HepG2 (cell line): ENCODE results near the gene TMBIM4. TPM values are rescaled to one million over a fixed set of nuclear protein-coding genes. Genes with fewer than 3 reads are reported as not detected.

Experiments used
- ATAC-seq: fragments of 200-7000 bp; cut with Tn5 transposase; 3 replicates; pipeline ENCODE4 v1.9.1; 2020; ENCODE audit warnings: mild to moderate bottlenecking, moderate library complexity
- BruUV-seq: library from RNA; stranded (reverse); fragments of 400-500 nt; replicated peaks from 2 replicates; lab custom pipeline; 2021; lab: Mats Ljungman, UMichigan
- CTCF ChIA-PET: fragments of 300-600 bp; formaldehyde crosslinking; extraction: SDS; loops from one replicate; lab custom pipeline; 2021; ENCODE audit warnings: low total read pairs, inconsistent platforms, low intra/inter-chr PET ratio; lab: Yijun Ruan, JAX
- POLR2A ChIA-PET: fragments of 350-600 bp; sonication (Branson Sonifier 250); formaldehyde crosslinking; loops from one replicate; lab custom pipeline; 2020; ENCODE audit warnings: antibody characterized with exemption, inconsistent platforms; lab: Yijun Ruan, JAX
- DNase-seq: peaks from one replicate; pipeline ENCODE4 v3.0.0-alpha.2; 2015; ENCODE audit warnings: low spot score
- FAIRE-seq: peaks from 3 replicates; lab custom pipeline; 2011; peaks lifted over from hg19 to GRCh38; lab: Jason Lieb, UNC
- H2AFZ ChIP-seq: one replicate; pipeline ENCODE4 v1.6.1; 2011; ENCODE audit warnings: low read length, inconsistent platforms
- H3K27ac ChIP-seq: fragments of 300-600 bp; 3 replicates; pipeline ENCODE4 v1.8.0; 2011; ENCODE audit warnings: mixed run types, mild to moderate bottlenecking, mixed read lengths, low read length, inconsistent platforms; ENCODE audit not compliant: insufficient read depth; ENCODE audit errors: extremely low read length
- H3K27me3 ChIP-seq, 2 experiments: fragments of 200-600 bp in 1 of 2; 2 replicates in 1 of 2; 3 replicates in 1 of 2; pipeline versions ENCODE4 v1.6.0 to v1.8.0; 2011; ENCODE audit warnings: low read length in 2 of 2, mild to moderate bottlenecking in 2 of 2, moderate library complexity in 2 of 2, inconsistent platforms in 1 of 2; ENCODE audit not compliant: insufficient read depth in 2 of 2, control insufficient read depth in 1 of 2
- H3K36me3 ChIP-seq, 2 experiments: fragments of 200-600 bp in 1 of 2; replicated peaks in 1 of 2; 2 replicates in 1 of 2; 3 replicates in 1 of 2; pipeline versions ENCODE4 v1.5.1 to v1.8.0; 2011; ENCODE audit warnings: low read length in 2 of 2, inconsistent platforms in 1 of 2; ENCODE audit not compliant: insufficient read depth in 2 of 2, control insufficient read depth in 1 of 2
- H3K4me1 ChIP-seq: 2 replicates; pipeline ENCODE4 v1.5.1; 2012; ENCODE audit warnings: low read length, inconsistent platforms; ENCODE audit not compliant: insufficient read depth
- H3K4me2 ChIP-seq: 2 replicates; pipeline ENCODE4 v1.6.0; 2011; ENCODE audit warnings: low read depth, low read length, inconsistent platforms
- H3K4me3 ChIP-seq, 3 experiments: fragments of 200-600 bp in 1 of 3; sonication (generic), shearing (Covaris generic) in 1 of 3; replicated peaks in 1 of 3; 2 replicates each; pipeline ENCODE4 v1.5.1; 2011 to 2016; ENCODE audit warnings: low read length in 3 of 3, inconsistent platforms in 2 of 3, low read depth in 2 of 3, mild to moderate bottlenecking in 2 of 3, control low read depth in 1 of 3, mixed read lengths in 1 of 3; ENCODE audit not compliant: insufficient read depth in 1 of 3
- H3K79me2 ChIP-seq: one replicate; pipeline ENCODE4 v1.6.1; 2011; ENCODE audit warnings: low read length, inconsistent platforms; ENCODE audit not compliant: insufficient read depth
- H3K9ac ChIP-seq: 2 replicates; pipeline ENCODE4 v1.6.0; 2011; ENCODE audit warnings: mild to moderate bottlenecking, low read depth, low read length, inconsistent platforms; ENCODE audit not compliant: insufficient read depth
- H3K9me3 ChIP-seq: 2 replicates; pipeline ENCODE4 v1.5.1; 2012; ENCODE audit warnings: mild to moderate bottlenecking, low read length
- H4K20me1 ChIP-seq: 2 replicates; pipeline ENCODE4 v1.6.0; 2011; ENCODE audit warnings: inconsistent platforms, mild to moderate bottlenecking, low read length, moderate library complexity; ENCODE audit not compliant: insufficient read depth
- NFYB ChIP-seq: sonication (generic); formaldehyde crosslinking; IDR thresholded peaks from 2 replicates; pipeline ENCODE4 v1.4.0; 2020; ENCODE audit warnings: missing genetic modification reagents
- ZNF33B ChIP-seq: sonication (generic); formaldehyde crosslinking; IDR thresholded peaks from 2 replicates; pipeline ENCODE4 v1.5.1; 2020; ENCODE audit warnings: mild to moderate bottlenecking, missing genetic modification reagents
- ZNF383 ChIP-seq: sonication (generic); formaldehyde crosslinking; IDR thresholded peaks from 2 replicates; pipeline ENCODE4 v1.4.0; 2020; ENCODE audit warnings: missing genetic modification reagents, mild to moderate bottlenecking, borderline replicate concordance
- ZNF543 ChIP-seq: sonication (generic); formaldehyde crosslinking; IDR thresholded peaks from 2 replicates; pipeline ENCODE4 v1.4.0; 2020; ENCODE audit warnings: mild to moderate bottlenecking, missing genetic modification reagents
- WGBS: methylation state at CpG from one replicate; pipeline ENCODE4 v1.1.6; 2017; ENCODE audit warnings: low lambda C conversion rate; 5-methylcytosine and 5-hydroxymethylcytosine counted together
- in situ Hi-C: cut with HindIII; loops from 2 replicates; pipeline ENCODE4 v1.10.0; 2017; ENCODE audit warnings: low pct_unique_long_range_greater_than_20kb; ENCODE audit not compliant: extremely low pct_ligation_motif_present
- intact Hi-C: fragments of 100-400 bp; cut with micrococcal nuclease; formaldehyde crosslinking; loops from one replicate; pipeline ENCODE4 v1.10.0; 2022; ENCODE audit not compliant: unreplicated experiment
- polyA plus RNA-seq, 8 experiments: library from polyadenylated mRNA; depleted of rRNA in 3 of 8; stranded (reverse) in 7 of 8; unstranded in 1 of 8; fragments of >200 nt; fragmentation: Illumina TruSeq in 4 of 8; extraction: Trizol in 4 of 8; gene quantifications; 2 replicates each; pipeline versions ENCODE4 v1.2.1 to v1.2.3, GENCODE V29; 2011 to 2016; ENCODE audit warnings: low read depth in 4 of 8, missing spikeins in 1 of 8, mixed read lengths in 1 of 8; ENCODE audit not compliant: insufficient read depth in 1 of 8
- total RNA-seq, 5 experiments: library from RNA; depleted of rRNA; stranded (reverse); fragments of >200 nt; fragmentation: Illumina TruSeq; extraction: Trizol; gene quantifications; 2 replicates each; pipeline ENCODE4 v1.2.3, GENCODE V29; 2016; ENCODE audit warnings: low read depth in 1 of 5
- TF ChIP-seq, protein P1 (sequence below): sonication (generic); formaldehyde crosslinking; IDR thresholded peaks from 2 replicates; pipeline ENCODE4 v1.4.0; 2020; ENCODE audit warnings: mild to moderate bottlenecking, missing genetic modification reagents

Gene TMBIM4
- total and polyA plus RNA-seq, 2 of the 13 experiments (the other 11 are each of a cell fraction or from before 2014, with no cell fraction given), result 60.5 to 67.7 TPM

- intact Hi-C loops, result no loop called here
Measured at GRCh38 chr12:66119870-66120241, 49.9 kb downstream of the TMBIM4 start.

DNA sequence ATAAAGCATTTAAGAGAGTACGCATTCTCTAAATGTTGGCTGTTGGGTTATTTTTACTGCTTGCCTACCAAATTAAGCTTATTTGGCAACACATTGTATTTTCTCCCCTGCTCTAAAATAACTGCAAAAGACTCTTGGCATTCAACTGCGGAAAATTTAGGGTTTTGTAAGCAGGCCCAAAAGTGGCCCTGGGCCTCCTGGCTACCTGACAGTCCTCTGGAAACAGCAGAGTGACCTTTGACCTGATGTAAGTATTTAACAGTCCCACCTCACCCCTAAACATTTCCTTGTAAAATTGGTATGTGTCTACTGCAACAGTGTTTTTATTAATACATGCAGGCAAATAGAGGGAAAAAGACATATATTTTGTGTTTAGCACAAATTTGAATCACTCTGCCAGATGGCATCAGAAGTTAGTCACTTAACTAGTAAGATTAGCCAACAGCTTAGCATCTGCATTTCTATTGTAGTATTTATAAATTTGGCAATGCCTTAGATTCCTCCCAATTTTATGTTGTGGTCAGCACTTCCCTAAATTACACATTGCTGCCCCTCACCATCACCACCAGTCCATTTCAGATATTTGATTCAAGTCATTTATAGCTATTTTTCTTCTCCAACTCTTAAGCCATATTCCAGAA is 50.4 kb downstream of the TMBIM4 start:
- 92% methylated on average over 2 of the region's 2 CpGs for WGBS
- FAIRE-seq, result no peak
- H3K4me3 ChIP-seq, result no peak overlapping the region
- ChIA-PET POLR2A (no interaction called here), CTCF (no interaction called here)
- no peaks in the 10 kb centered on the region for H4K20me1 ChIP-seq
- BruUV-seq, result no TSS peak
- in situ Hi-C loops, result loop anchor here (25.0 kb wide), 2 partner anchors 507 to 1232 kb away; no protein-coding TSS in a partner anchor
- peaks cover 2 to 17% of the 10 kb centered on the region in 2 experiments; a peak in 4 of 5 replicates for H3K36me3 ChIP-seq
- no peak overlapping the region for H3K4me2 ChIP-seq
- no peaks in the 10 kb centered on the region for H3K4me1 ChIP-seq
- H2AFZ ChIP-seq, result no peak overlapping the region
- no peak for DNase-seq
- H3K79me2 ChIP-seq, result no peaks in the 10 kb centered on the region
- H3K9me3 ChIP-seq, result no peaks in the 10 kb centered on the region
- intact Hi-C loops, result no loop called here
- H3K9ac ChIP-seq, result no peak overlapping the region
- TF ChIP-seq, protein P1, sequence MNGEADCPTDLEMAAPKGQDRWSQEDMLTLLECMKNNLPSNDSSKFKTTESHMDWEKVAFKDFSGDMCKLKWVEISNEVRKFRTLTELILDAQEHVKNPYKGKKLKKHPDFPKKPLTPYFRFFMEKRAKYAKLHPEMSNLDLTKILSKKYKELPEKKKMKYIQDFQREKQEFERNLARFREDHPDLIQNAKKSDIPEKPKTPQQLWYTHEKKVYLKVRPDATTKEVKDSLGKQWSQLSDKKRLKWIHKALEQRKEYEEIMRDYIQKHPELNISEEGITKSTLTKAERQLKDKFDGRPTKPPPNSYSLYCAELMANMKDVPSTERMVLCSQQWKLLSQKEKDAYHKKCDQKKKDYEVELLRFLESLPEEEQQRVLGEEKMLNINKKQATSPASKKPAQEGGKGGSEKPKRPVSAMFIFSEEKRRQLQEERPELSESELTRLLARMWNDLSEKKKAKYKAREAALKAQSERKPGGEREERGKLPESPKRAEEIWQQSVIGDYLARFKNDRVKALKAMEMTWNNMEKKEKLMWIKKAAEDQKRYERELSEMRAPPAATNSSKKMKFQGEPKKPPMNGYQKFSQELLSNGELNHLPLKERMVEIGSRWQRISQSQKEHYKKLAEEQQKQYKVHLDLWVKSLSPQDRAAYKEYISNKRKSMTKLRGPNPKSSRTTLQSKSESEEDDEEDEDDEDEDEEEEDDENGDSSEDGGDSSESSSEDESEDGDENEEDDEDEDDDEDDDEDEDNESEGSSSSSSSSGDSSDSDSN (CRISPR knock-in tag), result no peak
- TF ChIP-seq ZNF543 (CRISPR knock-in tag), result no peak
- H3K27ac ChIP-seq, result no peak overlapping the region
- ATAC-seq, result no peak
- H3K27me3 ChIP-seq, result no peaks in the 10 kb centered on the region

More at GRCh38 chr12:66119870-66120241, 49.9 kb downstream of the TMBIM4 start:
- 100% methylated on average over 1 of the region's 1 CpG for WGBS
- H3K27me3 ChIP-seq, result no peaks in the 10 kb centered on the region
- H2AFZ ChIP-seq, result no peak overlapping the region
- H3K4me3 ChIP-seq, result no peak overlapping the region
- ChIA-PET POLR2A (interaction anchor here (1.1 kb wide), 1 partner anchor 49 kb away, joined by 3 read pairs; the partner anchor contains the start of gene TMBIM4), CTCF (no interaction called here)
- H4K20me1 ChIP-seq, result no peaks in the 10 kb centered on the region
- TF ChIP-seq NFYB (CRISPR knock-in tag), result no peak
- no peak for TF ChIP-seq ZNF383 (CRISPR knock-in tag)
- no peak for TF ChIP-seq ZNF33B
- no peaks in the 10 kb centered on the region for H3K79me2 ChIP-seq
- ATAC-seq, result no peak
- H3K27ac ChIP-seq, result no peak overlapping the region
- no peaks in the 10 kb centered on the region for H3K4me1 ChIP-seq
- in situ Hi-C loops, result loop anchor here (25.0 kb wide), 2 partner anchors 508 to 1233 kb away; no protein-coding TSS in a partner anchor
- no peak overlapping the region for H3K9ac ChIP-seq
- no peaks in the 10 kb centered on the region for H3K9me3 ChIP-seq
- no peak overlapping the region for H3K4me2 ChIP-seq
- no peak for FAIRE-seq
- DNase-seq, result no peak
- H3K36me3 ChIP-seq, result peaks cover 5 to 22% of the 10 kb centered on the region in 2 experiments; a peak in 4 of 5 replicates
- BruUV-seq, result no TSS peak
